Spinal cord (tissue), 10 donors: ENCODE measurements around the gene PRELP. TPM values are rescaled to one million over a fixed set of nuclear protein-coding genes. Genes with fewer than 3 reads are reported as not detected.

Experiments
- DNase-seq, 6 donors: peaks; one replicate each; pipeline versions ENCODE4 v3.0.0 to v3.0.0-alpha.2; 2013 to 2015; ENCODE audit warnings: low spot score in 6 of 6, low read depth in 4 of 6
- H3K27ac ChIP-seq: one replicate; pipeline ENCODE4 v1.5.1; 2013; ENCODE audit warnings: low read depth, low read length, control low read depth
- H3K27me3 ChIP-seq: one replicate; pipeline ENCODE4 v1.6.1; 2013; ENCODE audit warnings: low read length; ENCODE audit not compliant: control insufficient read depth, insufficient read depth
- H3K36me3 ChIP-seq: one replicate; pipeline ENCODE4 v1.6.1; 2013; ENCODE audit warnings: low read length; ENCODE audit not compliant: control insufficient read depth, insufficient read depth
- H3K4me1 ChIP-seq: one replicate; pipeline ENCODE4 v1.6.1; 2013; ENCODE audit warnings: low read length; ENCODE audit not compliant: control insufficient read depth, insufficient read depth
- H3K4me3 ChIP-seq: one replicate; pipeline ENCODE4 v1.5.1; 2013; ENCODE audit warnings: low read depth, low read length, control low read depth
- H3K9me3 ChIP-seq: one replicate; pipeline ENCODE4 v1.6.1; 2013; ENCODE audit warnings: low read length; ENCODE audit not compliant: control insufficient read depth, insufficient read depth
- WGBS: methylation state at CpG from one replicate; pipeline ENCODE4 v1.1.5; 2013; ENCODE audit warnings: missing lambda C conversion rate; ENCODE audit not compliant: insufficient coverage; 5-methylcytosine and 5-hydroxymethylcytosine counted together
- polyA plus RNA-seq, 2 donors: library from polyadenylated mRNA; unstranded; fragments of 120-200 nt; gene quantifications; one replicate each; pipeline ENCODE4 v1.2.1, GENCODE V29; 2013; ENCODE audit not compliant: insufficient read length in 2 of 2
- total RNA-seq, 2 donors: library from RNA; depleted of rRNA in 1 of 2; stranded (reverse); fragments of 120-200 nt in 1 of 2; fragments of >200 nt in 1 of 2; gene quantifications; one replicate each; pipeline versions ENCODE4 v1.2.3 to v1.2.4, GENCODE V29; 2013 to 2014
- donor health status: healthy.

PRELP gene
- total and polyA plus RNA-seq, 4 donors = 3.4 to 8.0 (median 4.0) TPM

- Histone ChIP-seq H3K9me3 (no peaks in the 10 kb centered on the region), H3K4me3 (no peak overlapping the region), H3K4me1 (peaks cover 6% of the 10 kb centered on the region), H3K27ac (no peak overlapping the region), H3K27me3 (no peaks in the 10 kb centered on the region), H3K36me3 (no peaks in the 10 kb centered on the region)
- no peak for DNase-seq
Measured at GRCh38 chr1:203534012-203534411, 58.4 kb downstream of the PRELP start.

DNA sequence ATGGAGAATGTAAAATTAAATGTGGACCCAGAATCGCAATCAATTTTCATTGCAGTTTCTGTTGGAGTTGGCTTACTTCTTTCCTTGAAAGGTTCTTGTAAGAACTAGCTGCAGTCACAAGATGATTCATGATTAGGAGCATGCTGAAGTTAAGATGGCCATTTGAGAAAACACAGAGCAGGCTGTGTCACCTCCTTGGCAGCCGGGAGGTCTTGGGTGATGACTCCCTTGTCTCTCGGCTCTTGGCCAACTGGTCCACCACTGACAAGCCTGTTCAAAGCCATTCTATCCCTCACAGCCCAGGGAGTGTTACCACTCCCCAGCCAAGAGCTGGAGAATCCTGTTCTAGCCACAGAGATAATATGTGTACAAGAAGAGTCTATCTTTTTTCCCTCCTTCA, 58.9 kb downstream of the PRELP start:
- no peaks in the 10 kb centered on the region for H3K9me3 ChIP-seq
- no peak overlapping the region for H3K27ac ChIP-seq
- H3K4me3 ChIP-seq = no peak overlapping the region
- no peak for DNase-seq
- H3K4me1 ChIP-seq = peaks cover 6% of the 10 kb centered on the region
- no peaks in the 10 kb centered on the region for H3K36me3 ChIP-seq
- H3K27me3 ChIP-seq = no peaks in the 10 kb centered on the region
- 67% methylated on average over 3 of the region's 3 CpGs for WGBS

DNA sequence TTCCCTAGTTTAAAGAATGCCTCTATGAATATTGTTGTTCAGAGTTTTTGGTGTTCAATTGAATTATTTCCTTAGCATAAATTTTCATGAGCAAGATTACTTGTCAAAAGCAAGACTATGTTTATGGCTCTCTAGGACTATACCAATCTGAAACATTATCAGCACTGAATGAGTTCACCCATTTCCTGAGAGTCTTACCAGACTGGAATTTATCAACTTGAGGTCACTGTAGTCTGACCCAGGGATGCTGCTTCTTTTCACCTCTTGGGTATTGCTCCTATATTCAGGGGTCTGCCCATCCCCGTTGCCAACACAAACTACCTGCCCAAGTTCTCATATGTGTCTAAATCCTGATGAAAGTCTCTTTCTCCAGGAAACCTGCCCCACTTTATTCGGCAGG, 61.0 kb downstream of the PRELP start:
- Histone ChIP-seq H3K27me3 (no peaks in the 10 kb centered on the region), H3K4me1 (peaks cover 6% of the 10 kb centered on the region), H3K27ac (no peak overlapping the region), H3K9me3 (no peaks in the 10 kb centered on the region), H3K4me3 (no peak overlapping the region), H3K36me3 (no peaks in the 10 kb centered on the region)
- no peak for DNase-seq
- WGBS = 100% methylated on average over 1 of the region's 2 CpGs

DNA sequence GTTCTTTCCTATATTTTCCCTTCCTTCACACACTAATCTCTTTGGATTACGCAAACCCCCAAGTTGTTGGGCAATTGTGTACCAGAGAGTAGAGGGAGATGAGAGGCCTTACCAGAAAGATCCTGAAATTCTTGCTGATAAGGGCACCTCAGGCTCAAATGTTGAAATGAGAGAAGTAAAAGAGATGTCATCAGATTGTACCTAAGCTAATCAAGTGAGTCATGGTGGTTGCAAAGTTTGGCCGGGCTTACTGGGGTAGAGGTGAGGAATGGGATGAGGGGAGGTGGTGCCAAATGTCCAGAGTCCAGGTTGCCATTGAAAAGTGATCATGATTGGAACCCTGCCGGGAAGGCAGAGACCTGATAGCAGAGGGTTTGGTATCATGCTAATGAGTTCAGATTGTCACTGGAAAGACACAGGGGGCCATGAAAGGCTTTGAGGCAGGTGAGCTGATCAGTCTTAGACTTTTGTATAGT, 61.4 kb downstream of the PRELP start:
- Histone ChIP-seq H3K9me3 (no peaks in the 10 kb centered on the region), H3K27ac (no peak overlapping the region), H3K4me1 (peaks cover 6% of the 10 kb centered on the region), H3K4me3 (no peak overlapping the region), H3K27me3 (no peaks in the 10 kb centered on the region), H3K36me3 (no peaks in the 10 kb centered on the region)
- no peak for DNase-seq
- WGBS = 92% methylated on average over 2 of the region's 3 CpGs

DNA sequence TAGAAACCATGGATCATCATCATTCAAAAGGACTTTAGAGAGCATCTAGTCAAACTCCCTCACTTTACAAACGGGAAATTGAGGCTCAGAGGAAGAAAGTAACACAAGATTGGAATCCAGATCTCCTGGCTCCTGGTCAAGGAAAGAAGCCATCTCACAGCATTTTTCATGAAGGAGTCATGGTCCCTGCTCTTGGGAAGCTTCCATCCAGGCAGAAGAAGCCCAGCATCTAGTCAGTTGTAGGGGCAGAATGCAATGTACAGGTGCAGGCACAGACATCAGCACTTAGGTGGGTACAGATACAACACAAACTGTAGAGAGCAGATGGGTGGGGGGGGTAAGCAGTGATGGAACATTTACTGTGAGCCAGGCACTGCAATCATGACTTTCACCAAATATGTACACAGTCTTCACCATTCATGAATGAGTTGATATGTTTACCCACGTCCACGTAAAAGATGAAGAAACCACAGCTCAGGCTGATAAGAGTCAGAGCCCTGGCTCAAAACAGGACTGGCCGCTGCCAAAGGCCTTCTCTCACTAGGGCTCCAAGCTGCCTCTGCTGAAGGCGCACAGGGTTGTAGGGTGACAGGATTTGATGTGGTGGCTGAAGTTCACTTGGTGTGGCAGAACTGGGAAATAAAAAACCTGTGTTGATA, 62.3 kb downstream of the PRELP start:
- DNase-seq = no peak
- 83% methylated on average over 3 of the region's 5 CpGs for WGBS
- no peaks in the 10 kb centered on the region for H3K27me3 ChIP-seq
- no peak overlapping the region for H3K27ac ChIP-seq
- H3K9me3 ChIP-seq = no peaks in the 10 kb centered on the region
- H3K4me3 ChIP-seq = no peak overlapping the region
- no peaks in the 10 kb centered on the region for H3K36me3 ChIP-seq
- peaks cover 6% of the 10 kb centered on the region for H3K4me1 ChIP-seq

DNA sequence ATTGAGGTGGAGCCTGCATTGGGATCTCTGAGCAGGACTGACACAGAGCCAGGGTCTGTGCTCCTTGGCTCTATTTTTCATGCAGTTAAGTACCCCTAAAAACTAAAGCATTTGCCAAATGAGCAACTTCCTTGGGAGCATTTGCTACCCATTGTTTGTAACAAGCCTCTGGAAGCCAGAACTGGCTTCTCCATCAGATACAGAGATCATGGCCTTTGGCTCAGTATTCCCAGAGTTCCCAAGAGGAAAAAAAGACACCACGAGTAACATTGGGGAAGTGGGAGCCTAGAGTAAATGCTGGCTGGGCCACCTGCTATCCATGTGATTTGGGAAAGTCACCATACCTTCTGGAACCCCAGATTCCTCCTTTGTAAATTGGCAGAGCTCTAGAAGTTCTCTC, 63.1 kb downstream of the PRELP start:
- Histone ChIP-seq H3K9me3 (no peaks in the 10 kb centered on the region), H3K4me3 (no peak overlapping the region), H3K36me3 (no peaks in the 10 kb centered on the region), H3K4me1 (peaks cover 6% of the 10 kb centered on the region), H3K27ac (no peak overlapping the region), H3K27me3 (no peaks in the 10 kb centered on the region)
- DNase-seq = no peak
- no CpG with 5 or more reads among the region's 1 CpG for WGBS

GRCh38 chr1:203539831-203540546, 64.4 kb downstream of the PRELP start:
- H3K27me3 ChIP-seq = no peaks in the 10 kb centered on the region
- H3K27ac ChIP-seq = no peak overlapping the region
- H3K36me3 ChIP-seq = no peaks in the 10 kb centered on the region
- no peak for DNase-seq
- no peak overlapping the region for H3K4me3 ChIP-seq
- no peaks in the 10 kb centered on the region for H3K9me3 ChIP-seq
- WGBS = 100% methylated on average over 1 of the region's 5 CpGs
- H3K4me1 ChIP-seq = no peaks in the 10 kb centered on the region

Other genes with a start within 250 kb of the PRELP start
- gene CHIT1, start 246.1 kb upstream of the PRELP start, total RNA-seq = under 1 TPM; 0.55 to 0.79 TPM
- gene CHIT1, start 246.1 kb upstream of the PRELP start, polyA plus RNA-seq = 1 to 10 TPM in 1 of 2 donors, under 1 TPM in 1; 0.69 to 3.3 TPM
- gene BTG2, start 170.3 kb upstream of the PRELP start, total RNA-seq = 10 to 100 TPM; 37.1 to 39.1 TPM
- gene BTG2, start 170.3 kb upstream of the PRELP start, polyA plus RNA-seq = 10 to 100 TPM; 28.4 to 39.5 TPM
- gene FMOD, start 124.7 kb upstream of the PRELP start, total RNA-seq = 100 to 1,000 TPM in 1 of 2 donors, 10 to 100 TPM in 1; 93.3 to 140 TPM
- gene FMOD, start 124.7 kb upstream of the PRELP start, polyA plus RNA-seq = 10 to 100 TPM; 21.8 to 70.1 TPM
- gene OPTC, start 18.3 kb downstream of the PRELP start, total RNA-seq = not detected
- not detected for gene OPTC, start 18.3 kb downstream of the PRELP start, polyA plus RNA-seq
- 100 to 1,000 TPM in 1 of 2 donors, 10 to 100 TPM in 1; 87.9 to 111 TPM for gene ATP2B4, start 151.0 kb downstream of the PRELP start, total RNA-seq
- 100 to 1,000 TPM; 126 to 129 TPM for gene ATP2B4, start 151.0 kb downstream of the PRELP start, polyA plus RNA-seq